GM12875 (cell line): ENCODE data around the gene KASH5.
"Not testable (repeated sequence)": the region's sequence is repeated elsewhere in the genome, so short reads cannot be mapped to it uniquely, and the experiment has no call there.

ENCODE experiments used
- H3K4me3 ChIP-seq: one replicate; pipeline ENCODE4 v1.5.1; 2011; ENCODE audit warnings: low read depth, low read length, control low read depth
- CTCF ChIP-seq: IDR thresholded peaks from 2 replicates; pipeline ENCODE4 v1.5.1; 2011; ENCODE audit warnings: low read depth, mild to moderate bottlenecking, control low read depth, inconsistent platforms, low read length, moderate library complexity, borderline replicate concordance; ENCODE audit not compliant: insufficient read depth

Gene KASH5

GRCh38 chr19:49371184-49371583 lies 16.9 kb upstream of the KASH5 start:
- TF ChIP-seq CTCF, result no peak
- no peak overlapping the region for H3K4me3 ChIP-seq

GRCh38 chr19:49373174-49373573 lies 14.9 kb upstream of the KASH5 start:
- H3K4me3 ChIP-seq, result not testable (repeated sequence)

GRCh38 chr19:49374665-49375434 lies 13.2 kb upstream of the KASH5 start:
- no peak for TF ChIP-seq CTCF
- H3K4me3 ChIP-seq, result no peak overlapping the region

- H3K4me3 ChIP-seq, result no peak overlapping the region
- TF ChIP-seq CTCF, result no peak
Observed at GRCh38 chr19:49378512-49378911, 9.5 kb upstream of the KASH5 start.

GRCh38 chr19:49380391-49380790 lies 7.7 kb upstream of the KASH5 start:
- no peak for TF ChIP-seq CTCF
- H3K4me3 ChIP-seq, result no peak overlapping the region

- no peak overlapping the region for H3K4me3 ChIP-seq
- TF ChIP-seq CTCF, result no peak
Observed at GRCh38 chr19:49382639-49383038, 5.4 kb upstream of the KASH5 start.

GRCh38 chr19:49383599-49383998 lies 4.5 kb upstream of the KASH5 start:
- no peak overlapping the region for H3K4me3 ChIP-seq
- TF ChIP-seq CTCF, result no peak
